H9 (cell line): Measurements from ENCODE around the gene MRC2. TPM values are rescaled to one million over a fixed set of nuclear protein-coding genes. Genes with fewer than 3 reads are reported as not detected.

Experiments used
- DNase-seq: peaks from one replicate; pipeline ENCODE4 v3.0.0-alpha.2; 2017
- H2AFZ ChIP-seq: one replicate; pipeline ENCODE4 v1.6.1; 2013; ENCODE audit warnings: mild to moderate bottlenecking, low read length, control low read depth, moderate library complexity
- H2AK5ac ChIP-seq: 2 replicates; pipeline ENCODE4 v1.6.1; 2013; ENCODE audit warnings: low read length, control low read depth, mixed read lengths; ENCODE audit not compliant: insufficient read length
- H2BK120ac ChIP-seq: one replicate; pipeline ENCODE4 v1.6.1; 2013; ENCODE audit warnings: low read depth, mild to moderate bottlenecking, low read length, control low read depth, inconsistent platforms; ENCODE audit not compliant: poor library complexity, severe bottlenecking
- H2BK12ac ChIP-seq: 2 replicates; pipeline ENCODE4 v1.6.1; 2013; ENCODE audit warnings: low read length, control low read depth, mixed read lengths, low read depth; ENCODE audit not compliant: insufficient read length
- H2BK15ac ChIP-seq: 2 replicates; pipeline ENCODE4 v1.6.1; 2013; ENCODE audit warnings: low read depth, low read length, control low read depth
- H2BK20ac ChIP-seq: one replicate; pipeline ENCODE4 v1.6.1; 2013; ENCODE audit warnings: low read depth, mild to moderate bottlenecking, low read length, control low read depth, inconsistent platforms; ENCODE audit not compliant: poor library complexity, severe bottlenecking
- H2BK5ac ChIP-seq: 2 replicates; pipeline ENCODE4 v1.6.1; 2013; ENCODE audit warnings: low read length, control low read depth, mixed read lengths; ENCODE audit not compliant: insufficient read length
- H3K14ac ChIP-seq: 2 replicates; pipeline ENCODE4 v1.6.1; 2013; ENCODE audit warnings: low read length, control low read depth; ENCODE audit not compliant: insufficient read depth
- H3K18ac ChIP-seq: 2 replicates; pipeline ENCODE4 v1.6.1; 2013; ENCODE audit warnings: low read depth, mild to moderate bottlenecking, mixed read lengths, low read length, control low read depth; ENCODE audit not compliant: insufficient read length
- H3K23ac ChIP-seq: 2 replicates; pipeline ENCODE4 v1.6.1; 2013; ENCODE audit warnings: low read length, control low read depth, mixed read lengths, low read depth; ENCODE audit not compliant: insufficient read length
- H3K23me2 ChIP-seq: 2 replicates; pipeline ENCODE4 v1.6.1; 2013; ENCODE audit warnings: low read depth, mild to moderate bottlenecking, mixed read lengths, low read length, control low read depth; ENCODE audit not compliant: insufficient read length, poor library complexity, severe bottlenecking
- H3K27ac ChIP-seq: 2 replicates; pipeline ENCODE4 v1.5.1; 2013; ENCODE audit warnings: low read length, control low read depth, mixed read lengths, low read depth; ENCODE audit not compliant: insufficient read length
- H3K27me3 ChIP-seq: 2 replicates; pipeline ENCODE4 v1.6.1; 2013; ENCODE audit warnings: low read length, control low read depth, inconsistent platforms; ENCODE audit not compliant: insufficient read depth
- H3K4ac ChIP-seq: 2 replicates; pipeline ENCODE4 v1.6.1; 2013; ENCODE audit warnings: low read depth, mild to moderate bottlenecking, control low read depth, inconsistent platforms, low read length, moderate library complexity
- H3K4me1 ChIP-seq: 2 replicates; pipeline ENCODE4 v1.6.1; 2013; ENCODE audit warnings: low read length, control low read depth, inconsistent platforms; ENCODE audit not compliant: insufficient read depth
- H3K4me2 ChIP-seq: 2 replicates; pipeline ENCODE4 v1.6.1; 2013; ENCODE audit warnings: low read length, control low read depth, mixed read lengths; ENCODE audit not compliant: insufficient read length, insufficient read depth
- H3K56ac ChIP-seq: 2 replicates; pipeline ENCODE4 v1.6.1; 2013; ENCODE audit warnings: low read depth, mild to moderate bottlenecking, mixed read lengths, low read length, control low read depth; ENCODE audit not compliant: insufficient read length
- H3K79me1 ChIP-seq: 2 replicates; pipeline ENCODE4 v1.6.1; 2013; ENCODE audit warnings: low read depth, mild to moderate bottlenecking, moderate library complexity, low read length, control low read depth, inconsistent platforms; ENCODE audit not compliant: insufficient read depth, poor library complexity, severe bottlenecking
- H3K79me2 ChIP-seq: 2 replicates; pipeline ENCODE4 v1.6.1; 2013; ENCODE audit warnings: low read length, control low read depth, inconsistent platforms; ENCODE audit not compliant: insufficient read depth
- H3K9ac ChIP-seq: 2 replicates; pipeline ENCODE4 v1.6.1; 2013; ENCODE audit warnings: low read length, control low read depth, mixed read lengths; ENCODE audit not compliant: insufficient read length; ENCODE audit errors: extremely low read depth
- H3K9me3 ChIP-seq: one replicate; pipeline ENCODE4 v1.6.1; 2013; ENCODE audit warnings: low read depth, low read length, inconsistent platforms; ENCODE audit not compliant: control insufficient read depth
- H3T11ph ChIP-seq: one replicate; pipeline ENCODE4 v1.6.1; 2013; ENCODE audit warnings: mild to moderate bottlenecking, low read length, control low read depth, inconsistent platforms
- H4K20me1 ChIP-seq: one replicate; pipeline ENCODE4 v1.6.1; 2013; ENCODE audit not compliant: control insufficient read depth, insufficient read length, insufficient read depth
- H4K5ac ChIP-seq: 2 replicates; pipeline ENCODE4 v1.6.1; 2013; ENCODE audit warnings: low read depth, mild to moderate bottlenecking, mixed read lengths, low read length, control low read depth; ENCODE audit not compliant: insufficient read length
- H4K8ac ChIP-seq: replicated peaks from 2 replicates; pipeline ENCODE4 v1.6.1; 2013; ENCODE audit warnings: low read length, control low read depth, mixed read lengths, low read depth; ENCODE audit not compliant: insufficient read length
- H4K91ac ChIP-seq: 2 replicates; pipeline ENCODE4 v1.6.1; 2013; ENCODE audit warnings: low read depth, mild to moderate bottlenecking, moderate library complexity, mixed read lengths, low read length, control low read depth; ENCODE audit not compliant: insufficient read length
- H3K27ac Mint-ChIP-seq, 3 experiments: 2 replicates in 2 of 3; 3 replicates in 1 of 3; pipeline ENCODE4 v1.8.0; 2020 to 2021; ENCODE audit warnings: mixed read lengths in 3 of 3, mild to moderate bottlenecking in 1 of 3, moderate library complexity in 1 of 3
- H3K27me3 Mint-ChIP-seq: 2 replicates; pipeline ENCODE4 v1.8.0; 2021; ENCODE audit warnings: low read depth, mild to moderate bottlenecking, moderate library complexity, mixed read lengths
- H3K36me3 Mint-ChIP-seq, 3 experiments: 2 replicates in 2 of 3; 3 replicates in 1 of 3; pipeline ENCODE4 v1.8.0; 2020 to 2021; ENCODE audit warnings: low read depth in 3 of 3, mixed read lengths in 3 of 3; ENCODE audit not compliant: insufficient read depth in 1 of 3
- H3K4me1 Mint-ChIP-seq, 2 experiments: 2 replicates each; pipeline ENCODE4 v1.8.0; 2020; ENCODE audit warnings: mixed read lengths in 2 of 2
- H3K4me3 Mint-ChIP-seq, 2 experiments: 2 replicates in 1 of 2; 3 replicates in 1 of 2; pipeline ENCODE4 v1.8.0; 2020 to 2021; ENCODE audit warnings: mild to moderate bottlenecking in 2 of 2, mixed read lengths in 2 of 2, moderate library complexity in 1 of 2
- H3K9me3 Mint-ChIP-seq, 2 experiments: 2 replicates in 1 of 2; 3 replicates in 1 of 2; pipeline ENCODE4 v1.8.0; 2020; ENCODE audit warnings: mild to moderate bottlenecking in 2 of 2, mixed read lengths in 2 of 2, moderate library complexity in 1 of 2
- CTCF ChIP-seq: fragments of 200-600 bp; sonication (generic); conservative IDR thresholded peaks from 3 replicates; pipeline ENCODE4 v1.8.0; 2021; ENCODE audit warnings: antibody characterized with exemption, mild to moderate bottlenecking
- WGBS: extraction: QIAGEN DNeasy Blood & Tissue Kit; methylation state at CpG from one replicate; pipeline ENCODE4 v1.1.7; 2013; ENCODE audit warnings: missing lambda C conversion rate, low lambda C conversion rate, mixed read lengths; ENCODE audit not compliant: insufficient read length; ENCODE audit errors: extremely low coverage; 5-methylcytosine and 5-hydroxymethylcytosine counted together
- total RNA-seq: library from RNA; stranded (reverse); gene quantifications from 2 replicates; pipeline ENCODE4 v1.2.1, GENCODE V29; 2021

Gene MRC2
- total RNA-seq, 1 experiment from 2014 or later: 18.7 TPM

GRCh38 chr17:62580947-62581346 is 46.5 kb upstream of the MRC2 start:
- Mint-ChIP-seq H3K27ac (no peak overlapping the region), H3K4me1 (no peaks in the 10 kb centered on the region), H3K36me3 (peaks cover 11 to 57% (median 56%) of the 10 kb centered on the region in 3 experiments; a peak in 6 of 7 replicates), H3K9me3 (no peaks in the 10 kb centered on the region), H3K27me3 (no peaks in the 10 kb centered on the region), H3K4me3 (no peak overlapping the region)
- Histone ChIP-seq H3K27me3 (no peaks in the 10 kb centered on the region), H3K9me3 (no peaks in the 10 kb centered on the region), H2AK5ac (no peak overlapping the region), H3K18ac (no peak overlapping the region), H3K14ac (no peak overlapping the region), H3K23me2 (no peaks in the 10 kb centered on the region), H2BK15ac (no peak overlapping the region), H4K20me1 (no peaks in the 10 kb centered on the region), H2BK5ac (no peak overlapping the region), H3K23ac (no peak overlapping the region), H2BK20ac (no peak overlapping the region), H4K5ac (no peak overlapping the region), H3K79me1 (no peaks in the 10 kb centered on the region), H3K4me1 (no peaks in the 10 kb centered on the region; the same call in 1 of the 2 replicates), H3K4me2 (no peak overlapping the region), H2AFZ (no peak overlapping the region), H3K27ac (no peak overlapping the region), H2BK12ac (no peak overlapping the region), H3K9ac (no peak overlapping the region), H4K91ac (no peak overlapping the region), H2BK120ac (no peak overlapping the region), H4K8ac (no peak overlapping the region), H3K56ac (no peak overlapping the region), H3T11ph (no peak overlapping the region), H3K79me2 (no peaks in the 10 kb centered on the region), H3K4ac (no peak overlapping the region)
- no peak for TF ChIP-seq CTCF
- DNase-seq: no peak
- no CpG with 5 or more reads among the region's 2 CpGs for WGBS
